ENCODE results near the gene MED7.
A peak's percentile ranks its signal among the peaks of the same experiment; 100 is the strongest.

MED7 gene

DNA sequence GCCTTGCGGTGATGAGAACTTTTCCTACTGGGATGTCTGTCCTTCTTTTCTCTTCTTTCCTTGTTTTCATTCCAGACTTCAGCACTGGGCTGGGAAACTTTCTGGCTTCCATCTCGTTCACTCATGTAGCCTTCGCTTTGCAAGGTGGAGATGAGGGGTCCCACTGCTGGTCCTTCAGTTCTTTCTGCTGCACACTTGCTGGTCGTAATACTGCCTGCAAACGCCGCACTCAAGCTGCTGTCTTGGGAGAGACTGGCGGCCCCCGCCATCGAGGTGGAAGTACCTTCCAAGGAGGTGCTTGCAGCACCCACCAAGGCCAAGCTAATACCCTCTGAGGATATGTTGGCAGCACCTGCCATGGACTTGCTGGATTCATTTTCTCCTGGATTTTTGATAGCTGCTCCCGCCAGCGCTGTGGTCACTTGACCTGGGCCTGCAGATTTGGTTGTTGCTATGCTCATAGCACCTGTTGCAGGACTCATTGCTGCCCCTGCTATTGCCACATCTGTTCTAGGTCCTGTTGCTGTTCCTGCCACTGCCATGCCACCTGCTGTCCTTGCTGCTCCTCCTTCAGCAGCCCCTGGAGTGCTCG, 20.4 kb upstream of the MED7 start:
- no peak for DNase-seq (ENCODE audit: low read depth)

DNA sequence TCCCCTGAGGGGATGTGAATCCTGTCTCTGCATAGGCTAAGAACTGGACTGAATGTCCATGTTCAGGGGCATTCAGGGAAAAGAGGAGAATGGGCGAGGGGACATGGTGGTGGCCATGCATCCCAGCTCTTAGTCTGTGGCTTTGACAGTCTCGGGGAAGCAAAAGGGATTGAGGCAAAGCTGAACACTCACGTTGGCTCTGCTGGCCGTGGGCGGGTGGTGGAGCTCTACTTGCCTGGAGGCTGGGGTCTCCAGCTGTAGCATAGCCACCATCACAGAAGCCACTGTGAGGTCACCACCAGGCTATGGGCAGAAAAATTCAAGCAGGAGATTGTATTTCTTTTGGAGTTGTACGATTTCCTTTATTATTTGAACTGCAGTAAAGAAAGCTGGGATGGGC, 19.3 kb upstream of the MED7 start:
- DNase-seq (ENCODE audit: low read depth), result no peak

DNA sequence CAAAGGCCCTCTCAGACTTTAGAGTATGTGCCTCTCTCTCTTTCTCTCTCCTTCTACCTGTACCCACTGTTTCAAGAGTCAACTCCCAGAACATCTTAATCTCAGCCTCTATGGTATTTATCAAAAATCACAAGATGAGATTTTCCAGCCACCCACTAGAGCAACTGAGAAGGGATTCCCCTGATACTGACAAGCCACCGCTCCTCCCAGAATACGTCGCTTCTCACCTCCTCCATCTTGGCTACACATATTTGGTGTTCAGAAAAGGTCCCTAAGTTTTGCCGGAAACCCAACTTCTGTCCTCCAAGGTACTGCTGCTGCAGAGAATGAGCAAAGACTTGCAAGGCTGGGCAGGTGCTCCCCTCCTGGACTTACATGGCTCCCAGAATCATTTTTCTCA, 17.3 kb upstream of the MED7 start:
- DNase-seq (ENCODE audit: low read depth), result no peak

DNA sequence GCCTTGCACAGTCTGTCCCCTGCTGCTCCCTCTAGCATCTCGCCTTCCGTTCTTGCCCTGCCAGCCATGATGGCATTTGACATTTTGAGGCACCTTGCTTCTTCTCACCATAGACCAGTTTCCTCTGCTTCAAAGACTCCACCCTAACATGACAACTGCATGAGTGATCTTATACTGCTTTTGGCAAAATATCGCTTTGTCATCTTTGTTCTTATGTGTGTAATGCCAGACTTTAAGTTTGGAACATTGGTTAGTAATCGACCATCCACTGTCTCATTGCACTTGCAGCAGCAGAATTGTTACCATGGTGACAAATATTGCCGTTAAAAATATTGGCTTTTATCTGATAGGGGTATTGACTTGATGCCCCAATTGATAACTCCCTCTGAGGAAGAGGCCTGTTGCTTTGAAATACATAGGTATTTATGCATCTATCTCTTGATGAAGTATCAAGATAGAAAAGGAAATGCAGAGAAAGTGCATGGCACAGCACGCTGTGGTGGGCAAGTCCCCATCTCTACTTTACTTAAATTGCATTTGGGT, 16.6 kb upstream of the MED7 start:
- DNase-seq (ENCODE audit: low read depth), result no peak

DNA sequence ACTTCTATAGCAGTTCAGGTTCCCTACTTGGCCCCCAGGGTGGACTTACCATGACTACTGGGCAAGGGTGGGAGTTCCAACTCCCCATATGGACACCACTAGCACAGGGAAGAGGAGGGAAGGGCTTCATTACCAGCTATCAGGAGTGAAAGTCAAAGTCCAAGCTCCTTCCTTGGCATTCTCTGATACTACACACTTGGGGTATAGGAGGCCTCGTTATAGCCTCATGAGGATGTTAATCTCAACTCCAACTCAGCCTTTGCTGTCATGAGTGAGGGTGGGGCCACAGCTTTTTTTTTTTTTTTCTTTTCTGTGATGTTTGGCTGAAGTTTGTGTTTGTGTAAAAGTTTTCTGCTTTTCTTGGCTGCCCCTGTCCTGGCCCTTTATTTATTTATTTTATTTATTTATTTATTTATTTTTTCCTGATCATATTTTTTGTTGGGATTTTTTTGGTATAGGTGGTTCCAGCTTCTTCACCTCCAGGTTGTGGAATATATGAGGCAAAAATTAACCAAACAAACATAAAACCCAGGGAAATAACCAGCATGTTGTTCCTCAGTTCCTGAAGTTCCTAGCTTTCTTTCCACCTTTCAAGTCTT, 14.7 kb upstream of the MED7 start:
- DNase-seq (ENCODE audit: low read depth), result no peak

DNA sequence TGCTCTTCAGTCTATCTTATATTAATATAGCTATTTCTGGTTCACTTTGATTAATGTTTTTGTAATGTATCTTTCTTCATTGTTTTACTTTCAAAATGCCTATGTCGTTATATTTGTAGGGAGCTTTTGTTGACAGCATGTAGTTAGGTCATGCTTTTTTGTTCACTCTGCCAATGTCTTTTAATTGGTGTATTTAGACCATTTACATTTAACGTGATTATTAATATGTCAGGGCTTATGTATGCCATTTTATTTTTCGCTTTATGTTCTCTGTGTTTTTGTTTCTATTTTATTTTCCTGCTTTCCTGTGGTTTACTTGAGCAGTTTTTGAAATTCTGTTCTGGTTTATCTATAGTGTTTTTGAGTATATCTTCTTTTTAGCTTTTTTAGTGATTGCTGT, 12.6 kb upstream of the MED7 start:
- no peak for DNase-seq (ENCODE audit: low read depth)

DNA sequence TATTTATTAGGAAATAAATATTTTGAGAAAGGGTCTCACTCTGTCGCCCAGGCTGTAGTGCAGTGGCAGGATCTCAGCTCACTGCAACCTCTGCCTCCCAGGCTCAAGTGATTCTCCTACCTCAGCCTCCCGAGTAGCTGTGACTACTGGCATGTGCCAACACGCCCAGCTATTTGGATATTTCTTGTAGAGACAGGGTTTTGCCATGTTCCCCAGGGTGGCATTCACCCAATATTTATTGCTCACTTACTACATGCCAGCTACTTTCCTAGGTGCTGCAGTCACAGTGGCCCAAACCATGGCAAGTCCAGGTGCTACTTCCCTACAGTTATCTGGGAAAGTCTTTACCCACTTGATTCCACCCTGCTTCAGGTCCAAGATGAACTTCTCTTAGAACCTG, 8.3 kb upstream of the MED7 start:
- DNase-seq (ENCODE audit: low read depth), result no peak

DNA sequence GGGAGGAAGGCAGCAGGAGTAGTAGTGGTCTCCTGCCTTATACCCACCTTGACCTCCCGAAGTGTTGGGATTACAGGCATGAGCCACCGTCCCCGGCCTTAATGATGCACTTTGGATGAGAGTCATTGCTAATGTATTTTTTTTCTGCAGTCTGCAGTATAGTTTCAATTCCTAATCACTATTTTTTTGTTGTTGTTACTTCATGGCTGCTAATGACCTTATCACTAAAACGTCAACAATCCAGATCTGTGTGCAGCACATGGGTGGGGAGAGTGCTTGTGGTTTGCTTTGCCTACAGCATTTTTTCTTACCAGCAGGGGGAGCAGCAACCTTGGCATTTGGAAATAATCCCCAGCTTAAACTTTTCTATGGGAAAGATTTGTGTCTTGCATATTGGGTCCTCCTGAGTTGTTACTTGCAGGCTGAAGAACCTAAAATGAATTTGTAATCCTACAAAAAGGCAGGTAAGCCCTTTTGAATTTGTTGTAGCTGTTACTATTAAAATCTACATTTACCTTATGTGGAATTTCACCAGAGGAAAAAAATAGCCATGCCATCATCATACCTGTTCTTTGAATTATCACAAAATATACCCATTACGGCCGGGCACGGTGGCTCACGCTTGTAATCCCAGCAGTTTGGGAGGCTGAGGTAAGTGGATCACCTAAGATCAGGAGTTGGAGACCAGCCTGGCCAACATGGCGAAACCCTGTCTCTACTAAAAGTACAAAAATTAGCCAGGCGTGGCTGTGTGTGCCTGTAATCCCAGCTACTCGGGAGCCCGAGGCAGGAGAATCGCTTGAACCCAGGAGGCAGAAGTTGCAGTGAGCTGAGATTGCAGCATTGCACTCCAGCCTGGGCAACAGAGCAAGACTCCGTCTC, 6.3 kb upstream of the MED7 start:
- DNase-seq (ENCODE audit: low read depth), result peak; percentile 60

DNA sequence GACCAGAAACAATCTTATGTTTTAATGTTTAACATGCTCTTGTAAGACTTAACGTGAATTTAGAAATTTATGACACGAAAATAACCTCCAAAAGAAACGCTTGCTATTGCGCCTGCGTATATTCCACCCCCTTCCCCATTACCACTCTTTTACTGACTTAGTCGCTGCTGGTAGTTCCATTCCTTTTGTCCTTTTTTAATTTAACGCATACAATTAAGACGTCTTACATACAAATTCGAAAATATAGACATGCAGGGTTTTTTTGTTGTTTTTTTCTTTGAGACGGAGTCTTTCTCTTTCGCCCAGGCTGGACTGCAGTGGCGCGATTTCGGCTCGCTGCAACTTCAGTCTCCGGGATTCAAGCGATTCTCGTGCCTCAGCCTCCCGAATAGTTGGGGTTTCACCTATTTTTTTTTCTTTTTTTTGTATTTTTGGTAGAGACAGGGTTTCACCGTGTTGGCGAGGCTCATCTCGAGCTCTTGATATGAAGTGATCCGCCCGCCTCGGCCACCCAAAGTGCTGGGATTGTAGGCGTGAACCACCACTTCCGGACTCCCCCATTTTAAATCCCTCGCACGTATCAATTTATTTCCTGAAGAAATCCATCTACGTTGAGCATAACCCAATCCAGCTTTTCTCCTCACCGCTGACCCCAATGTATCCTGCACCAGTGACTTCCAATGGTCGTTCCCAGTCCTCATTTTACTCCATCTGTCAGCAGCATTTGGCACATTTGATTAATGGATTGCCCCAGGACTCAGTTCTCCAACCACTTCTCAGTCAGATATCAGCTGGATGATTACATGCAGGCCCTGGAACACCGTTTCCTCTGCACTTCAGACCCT, 684 bp upstream of the MED7 start:
- peak; percentile 32 for DNase-seq (ENCODE audit: low read depth)

DNA sequence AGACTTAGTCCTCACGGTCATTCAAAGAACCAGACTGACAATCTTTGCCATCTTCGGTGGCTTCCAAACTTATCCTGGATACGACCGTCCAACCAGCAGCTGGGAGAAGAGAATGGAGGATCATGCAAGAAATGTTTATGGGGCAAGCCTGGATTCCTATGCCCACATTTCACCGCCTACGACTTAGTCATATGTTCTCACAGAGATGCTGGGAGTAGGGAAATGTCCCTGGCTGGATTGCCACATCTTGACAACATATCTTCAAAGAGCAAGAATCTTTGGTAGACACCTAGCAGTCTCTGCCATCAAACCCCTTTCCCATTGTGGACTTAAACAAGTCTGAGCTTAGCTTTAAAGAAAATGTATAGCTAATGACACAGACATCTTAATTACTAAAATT, 5.0 kb downstream of the MED7 start:
- DNase-seq (ENCODE audit: low read depth), result no peak

DNA sequence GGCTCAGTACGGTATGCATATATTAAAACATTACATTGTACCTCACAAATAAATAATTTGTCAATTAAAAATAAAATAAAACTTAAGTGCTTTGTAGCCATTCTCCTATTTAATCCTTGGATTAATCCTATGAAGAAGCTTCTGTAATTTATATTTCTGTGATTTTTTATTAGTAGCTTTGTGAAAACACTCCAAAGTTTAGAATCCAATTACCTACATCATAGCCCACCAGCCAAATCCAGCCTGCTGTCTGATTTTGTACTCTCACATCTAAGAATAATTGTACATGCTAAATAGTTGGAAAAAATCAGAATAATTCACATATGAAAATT, 10.4 kb downstream of the MED7 start:
- no peak for DNase-seq (ENCODE audit: low read depth)

DNA sequence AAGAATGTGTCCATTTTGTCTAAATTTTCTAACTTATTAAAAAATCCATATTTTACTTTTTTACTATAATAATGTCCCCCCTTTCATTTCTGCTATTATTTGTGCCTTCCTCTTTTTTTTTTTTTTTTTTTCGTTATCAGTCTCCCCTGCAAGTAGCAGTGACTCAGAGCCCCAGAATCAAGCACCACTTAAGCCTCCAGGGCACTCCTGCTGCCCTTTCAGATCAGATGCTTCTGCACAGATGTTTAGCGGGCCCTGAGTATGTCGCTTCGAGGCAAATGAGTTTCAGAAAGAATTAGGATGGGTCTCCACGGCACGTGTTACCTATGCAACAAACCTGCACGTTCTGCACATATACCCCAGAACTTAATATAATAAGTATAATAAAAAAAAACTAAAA, 11.7 kb downstream of the MED7 start:
- no peak for DNase-seq (ENCODE audit: low read depth)

DNA sequence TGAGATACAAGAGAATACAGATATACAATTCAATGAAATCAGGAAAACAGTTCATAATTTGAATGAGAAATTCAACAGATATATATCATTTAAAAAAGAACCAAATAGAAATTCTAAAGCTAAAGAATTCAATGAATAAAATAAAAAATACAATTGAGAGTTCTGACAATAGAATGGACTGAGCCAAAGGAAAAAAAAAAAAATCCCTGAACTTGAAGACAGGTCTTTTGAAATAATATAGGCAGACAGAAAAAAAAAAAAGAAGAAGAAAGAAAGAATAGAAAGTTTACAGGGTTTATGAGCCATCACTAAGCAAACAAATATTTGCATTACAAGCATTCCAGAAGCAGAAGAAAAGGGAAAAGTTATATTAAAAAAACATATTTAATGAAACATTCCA, 21.0 kb downstream of the MED7 start:
- DNase-seq (ENCODE audit: low read depth), result no peak

DNA sequence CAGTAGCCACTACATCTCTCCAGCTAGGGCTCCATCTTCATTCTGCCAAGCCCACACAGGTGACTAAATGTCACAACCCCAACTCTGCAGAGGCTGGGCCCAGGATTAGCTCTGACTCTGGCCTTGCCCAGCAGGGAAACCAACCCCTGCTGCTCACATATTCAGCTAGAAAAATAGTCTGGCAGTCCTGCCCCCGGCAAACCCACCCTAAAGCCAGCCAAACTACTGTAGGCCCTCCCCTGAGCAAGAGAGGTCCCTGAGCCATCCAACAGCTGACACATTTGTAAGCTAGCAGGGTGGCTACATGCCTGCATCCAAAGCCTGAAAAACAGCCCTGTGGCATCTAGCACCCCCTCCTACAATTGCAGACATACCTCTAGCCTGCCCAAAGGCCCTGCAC, 22.6 kb downstream of the MED7 start:
- DNase-seq (ENCODE audit: low read depth), result no peak

DNA sequence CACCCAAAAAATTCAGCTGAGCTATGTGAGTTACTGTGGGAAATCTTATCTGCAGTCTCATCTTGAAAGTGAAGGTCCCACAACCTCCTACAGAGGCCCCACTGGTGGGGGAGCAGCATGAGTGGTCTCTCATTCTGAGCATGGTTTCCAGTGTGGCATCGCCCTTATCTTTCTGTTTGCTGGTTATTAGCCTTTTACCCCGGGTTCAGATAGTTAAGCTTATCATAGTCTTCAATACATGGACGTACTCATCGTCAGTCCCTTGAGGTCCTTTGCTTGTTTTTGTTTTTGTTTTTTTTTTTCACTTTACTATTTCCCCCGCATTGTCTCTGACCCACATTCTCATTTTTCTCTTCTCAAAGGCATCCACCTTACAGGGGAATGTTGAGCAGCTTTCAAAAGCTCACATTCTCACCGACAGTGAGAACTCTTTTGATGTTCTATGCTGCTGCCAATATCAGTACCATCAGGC, 26.1 kb downstream of the MED7 start:
- no peak for DNase-seq (ENCODE audit: low read depth)

DNA sequence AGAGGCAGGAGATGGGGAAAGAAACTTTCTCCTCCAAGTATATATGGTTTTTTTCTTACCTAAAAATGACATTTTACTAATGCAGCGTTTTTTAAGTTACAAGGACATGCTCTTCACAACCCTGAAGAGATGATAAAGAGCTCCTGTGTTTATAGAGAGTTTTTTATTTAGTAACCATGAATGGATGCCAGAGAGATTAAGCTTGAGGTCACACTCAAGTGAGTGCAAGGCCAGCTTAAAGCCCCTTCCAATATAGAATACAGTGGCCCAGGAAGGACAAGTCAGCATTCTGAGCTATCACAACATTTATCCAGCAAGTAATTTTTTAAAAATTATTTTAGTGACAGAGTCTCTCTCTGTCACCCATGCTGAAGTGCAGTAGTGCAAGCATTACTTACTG, 27.2 kb downstream of the MED7 start:
- no peak for DNase-seq (ENCODE audit: low read depth)

DNA sequence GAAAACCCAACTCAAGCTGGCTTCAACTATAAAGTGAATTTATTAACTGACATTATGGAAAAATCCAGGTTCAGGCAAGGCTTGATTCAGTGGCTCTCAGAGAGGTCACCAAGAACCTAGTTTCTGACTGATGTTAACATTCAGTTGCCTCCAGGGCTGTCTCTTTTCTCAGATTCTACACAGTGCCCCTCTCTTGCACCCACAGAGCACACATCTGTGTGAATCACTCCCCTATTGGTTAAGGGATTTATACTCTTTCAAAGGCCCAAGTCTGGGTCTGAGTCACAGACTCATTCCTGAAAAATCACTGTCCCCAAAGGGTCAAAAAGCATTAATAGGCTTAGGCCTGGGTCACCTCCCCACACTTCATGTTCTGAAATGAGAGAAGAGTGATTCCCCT, 27.7 kb downstream of the MED7 start:
- no peak for DNase-seq (ENCODE audit: low read depth)

DNA sequence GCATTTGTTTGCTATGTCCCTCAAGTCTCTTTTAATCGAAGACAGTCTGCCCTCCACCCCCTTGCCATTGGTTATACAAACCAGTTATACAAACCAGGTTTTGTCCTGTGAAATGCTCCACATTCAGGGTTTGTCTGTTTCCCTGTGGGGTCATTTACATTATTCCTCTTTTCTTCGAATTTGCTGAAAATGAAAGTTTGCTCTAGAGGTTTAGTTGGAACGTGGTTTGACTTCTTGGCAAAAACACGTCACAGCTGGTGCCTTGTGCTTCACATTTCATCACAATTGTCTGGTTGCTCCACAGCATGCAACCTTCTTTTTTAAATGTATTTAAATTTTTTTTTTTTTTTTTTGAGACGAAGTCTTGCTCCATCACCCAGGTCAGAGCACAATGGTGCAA, 29.7 kb downstream of the MED7 start:
- no peak for DNase-seq (ENCODE audit: low read depth)

DNA sequence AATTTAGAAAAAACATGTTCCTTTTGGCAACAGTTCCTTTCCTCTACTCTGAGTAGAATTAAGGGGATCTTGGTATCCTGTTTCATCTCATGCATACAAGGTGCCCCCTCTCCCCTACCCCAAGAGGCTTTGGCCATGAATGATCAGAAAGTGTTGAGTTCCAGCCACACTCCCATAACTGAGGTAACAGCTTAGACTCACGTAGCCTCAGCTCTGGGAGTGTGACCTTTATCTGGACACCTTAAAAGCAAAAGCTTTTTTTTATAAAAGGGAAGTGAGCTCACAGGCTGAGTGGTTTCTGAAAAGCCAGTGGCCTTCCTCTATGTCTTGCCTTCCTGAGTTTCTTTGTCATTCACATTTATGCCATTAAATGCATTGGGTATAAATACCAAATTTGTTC, 32.9 kb downstream of the MED7 start:
- DNase-seq (ENCODE audit: low read depth), result no peak

DNA sequence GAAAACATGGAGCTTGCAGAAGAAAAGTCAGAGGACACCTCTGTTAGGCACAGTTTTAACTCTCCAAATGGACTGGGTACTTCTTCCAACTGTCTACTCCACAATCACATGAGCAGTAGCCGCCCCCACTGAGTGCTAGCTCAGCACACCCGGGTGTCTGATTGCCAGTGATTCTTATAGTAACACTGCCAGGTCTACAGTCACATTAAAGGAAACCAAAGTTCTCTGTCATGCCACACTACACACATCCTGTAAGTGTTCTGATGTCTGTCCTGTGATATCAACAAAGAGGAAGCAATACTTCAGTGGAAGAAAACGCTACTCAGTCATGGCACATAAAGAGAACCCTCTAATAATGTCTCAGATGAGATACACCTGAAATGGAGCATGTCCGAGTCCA, 33.7 kb downstream of the MED7 start, which contains the start of gene HAVCR2:
HAVCR2 (minus strand) TSS at position 69 of the 400 bp plus-strand sequence; CDS start at position 8, 61 bp downstream.
- DNase-seq (ENCODE audit: low read depth), result peak; percentile 6

DNA sequence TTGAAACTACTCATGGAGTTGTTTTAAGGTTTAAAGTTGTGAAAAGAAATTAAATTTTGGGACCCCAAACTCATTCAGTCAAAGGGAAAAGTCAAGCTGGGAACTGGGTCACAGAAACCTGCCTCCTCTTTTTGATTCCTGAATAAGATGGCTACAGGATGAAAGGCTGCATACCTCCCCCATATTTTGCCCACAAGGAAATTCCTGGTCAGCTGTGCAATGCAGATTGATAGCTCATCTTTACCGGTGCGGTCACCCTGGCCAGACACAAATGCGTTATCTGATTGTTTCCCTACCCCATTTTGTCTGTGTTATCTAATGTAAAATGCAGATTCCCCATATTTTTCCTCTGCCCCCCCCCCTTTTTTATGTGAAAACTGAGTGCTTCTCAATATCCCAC, 35.2 kb downstream of the MED7 start:
- no peak for DNase-seq (ENCODE audit: low read depth)
